ENCODE results near the gene MKNK1.

MKNK1 gene

DNA sequence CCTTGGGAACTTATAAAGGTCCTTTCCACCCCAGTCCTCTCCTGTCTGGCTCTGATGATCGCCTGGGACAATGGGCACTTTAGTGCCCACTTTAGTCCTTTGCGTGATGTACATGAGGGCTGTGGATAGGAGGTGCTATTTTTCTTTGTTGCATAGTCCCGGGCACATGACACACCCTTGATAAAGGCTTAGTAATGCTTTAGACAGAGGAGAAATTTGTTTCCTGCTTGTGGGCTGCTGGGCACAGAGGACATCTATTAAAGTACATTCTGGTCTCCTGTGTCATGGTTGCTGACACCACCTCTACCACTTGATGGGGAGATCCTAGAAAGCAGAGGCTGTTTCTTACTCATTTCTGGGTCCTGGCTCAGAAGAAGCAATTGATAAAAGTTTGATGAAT is 47.2 kb downstream of the MKNK1 start:
- no peaks in the 10 kb centered on the region for H3K9me3 ChIP-seq (ENCODE audit: insufficient read depth, low read length)

DNA sequence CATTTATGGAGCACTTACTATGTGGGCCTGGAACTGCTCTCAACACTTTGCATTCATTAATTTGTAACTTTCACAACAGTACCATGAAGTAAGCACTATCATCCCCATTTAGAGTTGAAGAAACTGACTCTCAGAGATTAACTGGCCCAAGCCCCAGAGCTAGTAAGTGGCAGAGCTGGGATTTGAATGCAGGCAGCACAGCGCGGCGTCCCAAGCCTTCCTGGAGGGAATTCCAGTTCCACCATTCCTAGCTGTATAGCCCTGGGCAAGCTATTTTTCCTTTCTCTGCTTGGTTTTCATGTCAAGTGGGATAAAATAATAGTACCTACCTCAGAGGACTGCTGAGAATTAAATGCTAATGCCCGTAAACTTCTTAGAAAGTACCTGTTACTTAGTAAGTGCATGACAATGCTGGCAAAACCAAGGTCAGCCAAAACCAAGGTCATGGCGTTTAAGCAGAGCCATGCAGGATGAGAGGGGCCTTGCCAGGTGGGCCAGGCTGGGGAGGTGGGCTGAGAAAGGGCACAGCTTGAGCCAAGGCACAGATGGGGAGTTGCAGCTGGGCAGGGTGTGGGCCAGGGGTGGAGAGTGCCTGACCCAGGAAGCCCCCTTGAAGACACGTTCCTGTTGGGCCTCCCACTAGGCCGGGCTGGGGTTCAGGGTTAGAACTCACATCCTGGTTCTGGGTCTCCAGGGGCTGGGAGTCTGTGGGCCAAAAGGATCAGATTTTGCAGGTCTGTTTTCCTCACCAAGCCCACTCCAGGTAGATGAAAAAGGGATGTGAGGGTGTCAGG is 48.0 kb downstream of the MKNK1 start:
- TF ChIP-seq CTCF (IDR thresholded peaks at IDR 0.05; ENCODE audit: insufficient read depth, low read length, poor library complexity, severe bottlenecking) (no peak), EZH2phosphoT487 (conservative IDR thresholded peaks at IDR 0.05; ENCODE audit: low read length) (no peak)
- Histone ChIP-seq H3K9me3 (ENCODE audit: insufficient read depth, low read length) (no peaks in the 10 kb centered on the region), H3K79me2 (ENCODE audit: insufficient read depth, low read length) (no peaks in the 10 kb centered on the region), H4K20me1 (ENCODE audit: low read depth, low read length) (no peaks in the 10 kb centered on the region), H3K4me3 (ENCODE audit: insufficient read depth, low read length, poor library complexity, severe bottlenecking) (no peak overlapping the region), H3K27me3 (ENCODE audit: low read length) (no peaks in the 10 kb centered on the region), H3K9me2 (replicated peaks; ENCODE audit: insufficient read depth, low read length) (no peaks in the 10 kb centered on the region), H3K9ac (ENCODE audit: low read length) (no peak overlapping the region), H3K27ac (ENCODE audit: low read depth, low read length) (no peak overlapping the region), H3K36me3 (ENCODE audit: low read length) (no peaks in the 10 kb centered on the region), H3F3A (ENCODE audit: insufficient read depth) (no peaks in the 10 kb centered on the region), H3K4me2 (ENCODE audit: low read depth, low read length, poor library complexity, severe bottlenecking) (no peak overlapping the region), H2AFZ (ENCODE audit: low read depth, low read length, severe bottlenecking) (no peak overlapping the region)

More for the DNA sequence above, 47.2 kb downstream of the MKNK1 start:
- Histone ChIP-seq H3K79me2 (ENCODE audit: insufficient read depth, low read length) (no peaks in the 10 kb centered on the region), H3K9ac (ENCODE audit: low read length) (no peak overlapping the region), H3F3A (ENCODE audit: insufficient read depth) (no peaks in the 10 kb centered on the region), H3K4me2 (ENCODE audit: low read depth, low read length, poor library complexity, severe bottlenecking) (no peak overlapping the region), H2AFZ (ENCODE audit: low read depth, low read length, severe bottlenecking) (no peak overlapping the region), H3K9me2 (replicated peaks; ENCODE audit: insufficient read depth, low read length) (no peaks in the 10 kb centered on the region), H3K27ac (ENCODE audit: low read depth, low read length) (no peak overlapping the region), H3K27me3 (ENCODE audit: low read length) (no peaks in the 10 kb centered on the region), H3K4me3 (ENCODE audit: insufficient read depth, low read length, poor library complexity, severe bottlenecking) (no peak overlapping the region), H3K36me3 (ENCODE audit: low read length) (no peaks in the 10 kb centered on the region), H4K20me1 (ENCODE audit: low read depth, low read length) (no peaks in the 10 kb centered on the region)
- TF ChIP-seq EZH2phosphoT487 (conservative IDR thresholded peaks at IDR 0.05; ENCODE audit: low read length) = no peak

DNA sequence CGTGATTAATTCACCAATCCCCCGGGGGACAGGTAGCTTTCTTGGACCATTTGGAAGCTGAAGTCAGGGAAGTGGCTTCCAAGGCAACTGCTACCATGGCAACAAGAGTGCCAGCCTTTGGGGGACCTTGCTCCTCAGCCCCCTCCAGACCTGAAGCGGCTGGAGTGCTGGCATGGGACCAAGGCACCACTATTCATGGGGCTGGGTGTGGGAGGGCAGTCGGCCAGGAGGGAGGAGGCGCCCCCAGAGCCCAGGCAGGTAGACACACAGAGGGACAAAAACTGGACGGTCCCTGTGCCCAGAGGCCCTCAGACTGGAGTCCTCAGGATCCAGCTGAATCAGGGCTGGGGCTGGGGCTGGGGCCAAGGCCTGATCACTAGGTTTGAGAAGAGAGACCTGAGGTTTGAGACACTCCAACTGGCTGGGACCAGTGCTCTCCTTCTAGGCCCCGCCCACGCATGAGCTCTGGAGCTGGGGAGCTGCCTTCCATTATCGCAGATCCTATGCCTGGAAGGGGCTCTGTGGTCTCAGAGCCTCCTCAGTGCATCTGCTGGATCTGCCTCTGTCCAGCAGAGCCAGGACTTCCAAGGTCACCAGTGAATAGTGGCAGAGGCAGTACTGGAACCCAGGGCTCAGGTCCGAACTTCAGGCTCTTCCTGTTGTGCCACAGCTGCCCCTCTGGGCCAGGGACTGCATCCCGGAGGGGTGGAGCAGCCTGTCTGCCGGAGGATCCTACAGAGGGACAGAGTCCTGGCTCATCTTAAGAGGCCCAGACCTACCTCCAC is 49.3 kb downstream of the MKNK1 start:
- Histone ChIP-seq H3K27ac (ENCODE audit: low read depth, low read length) (no peak overlapping the region), H3K9me3 (ENCODE audit: insufficient read depth, low read length) (no peaks in the 10 kb centered on the region), H3K9ac (ENCODE audit: low read length) (no peak overlapping the region), H3K36me3 (ENCODE audit: low read length) (no peaks in the 10 kb centered on the region), H3F3A (ENCODE audit: insufficient read depth) (no peaks in the 10 kb centered on the region), H3K4me3 (ENCODE audit: insufficient read depth, low read length, poor library complexity, severe bottlenecking) (no peak overlapping the region), H3K79me2 (ENCODE audit: insufficient read depth, low read length) (no peaks in the 10 kb centered on the region), H3K9me2 (replicated peaks; ENCODE audit: insufficient read depth, low read length) (no peaks in the 10 kb centered on the region), H2AFZ (ENCODE audit: low read depth, low read length, severe bottlenecking) (no peak overlapping the region), H4K20me1 (ENCODE audit: low read depth, low read length) (no peaks in the 10 kb centered on the region), H3K27me3 (ENCODE audit: low read length) (no peaks in the 10 kb centered on the region), H3K4me2 (ENCODE audit: low read depth, low read length, poor library complexity, severe bottlenecking) (no peak overlapping the region)
- TF ChIP-seq CTCF (IDR thresholded peaks at IDR 0.05; ENCODE audit: insufficient read depth, low read length, poor library complexity, severe bottlenecking) (no peak), EZH2phosphoT487 (conservative IDR thresholded peaks at IDR 0.05; ENCODE audit: low read length) (no peak)

- TF ChIP-seq EZH2phosphoT487 (conservative IDR thresholded peaks at IDR 0.05; ENCODE audit: low read length) = no peak
- TF ChIP-seq CTCF (IDR thresholded peaks at IDR 0.05; ENCODE audit: insufficient read depth, low read length, poor library complexity, severe bottlenecking) = no peak
- H3K36me3 ChIP-seq (ENCODE audit: low read length) = no peaks in the 10 kb centered on the region
These were observed 49.9 kb downstream of the MKNK1 start for GRCh38 chr1:46554236-46554596.

More at GRCh38 chr1:46554236-46554596, 49.9 kb downstream of the MKNK1 start:
- H3K79me2 ChIP-seq (ENCODE audit: insufficient read depth, low read length) = no peaks in the 10 kb centered on the region
- no peaks in the 10 kb centered on the region for H4K20me1 ChIP-seq (ENCODE audit: low read depth, low read length)
- H3K4me3 ChIP-seq (ENCODE audit: insufficient read depth, low read length, poor library complexity, severe bottlenecking) = no peak overlapping the region
- H3K27me3 ChIP-seq (ENCODE audit: low read length) = no peaks in the 10 kb centered on the region
- H3K9me2 ChIP-seq (replicated peaks; ENCODE audit: insufficient read depth, low read length) = no peaks in the 10 kb centered on the region
- H3K4me2 ChIP-seq (ENCODE audit: low read depth, low read length, poor library complexity, severe bottlenecking) = no peak overlapping the region
- H3K9ac ChIP-seq (ENCODE audit: low read length) = no peak overlapping the region
- H2AFZ ChIP-seq (ENCODE audit: low read depth, low read length, severe bottlenecking) = no peak overlapping the region
- no peak overlapping the region for H3K27ac ChIP-seq (ENCODE audit: low read depth, low read length)
- H3F3A ChIP-seq (ENCODE audit: insufficient read depth) = no peaks in the 10 kb centered on the region
- no peaks in the 10 kb centered on the region for H3K9me3 ChIP-seq (ENCODE audit: insufficient read depth, low read length)
